Muscle layer of duodenum (tissue), 2 donors: ENCODE measurements around the gene OLFML1.

Experiments
- H3K27ac ChIP-seq: one replicate; pipeline ENCODE4 v1.7.0; 2013; ENCODE audit warnings: mild to moderate bottlenecking, low read length
- H3K27me3 ChIP-seq: one replicate; pipeline ENCODE4 v1.7.0; 2013; ENCODE audit warnings: low read depth, mild to moderate bottlenecking, control low read depth, low read length
- H3K36me3 ChIP-seq, 2 donors: one replicate each; pipeline ENCODE4 v1.7.0; 2013; ENCODE audit warnings: low read length in 2 of 2, control low read depth in 1 of 2, mild to moderate bottlenecking in 1 of 2; ENCODE audit not compliant: insufficient read depth in 2 of 2, control insufficient read depth in 1 of 2
- H3K4me1 ChIP-seq, 2 donors: one replicate each; pipeline ENCODE4 v1.7.0; 2013; ENCODE audit warnings: low read length in 2 of 2, mild to moderate bottlenecking in 2 of 2, control low read depth in 1 of 2, moderate library complexity in 1 of 2; ENCODE audit not compliant: insufficient read depth in 2 of 2, control insufficient read depth in 1 of 2
- H3K4me3 ChIP-seq, 2 donors: one replicate each; pipeline ENCODE4 v1.7.0; 2013; ENCODE audit warnings: low read length in 2 of 2, low read depth in 1 of 2, mild to moderate bottlenecking in 1 of 2
- H3K9me3 ChIP-seq, 2 donors: one replicate each; pipeline ENCODE4 v1.7.0; 2013; ENCODE audit warnings: low read length in 2 of 2, control low read depth in 1 of 2, mild to moderate bottlenecking in 1 of 2; ENCODE audit not compliant: control insufficient read depth in 1 of 2
- donor health status: healthy.

OLFML1 gene

GRCh38 chr11:7484131-7484530, 1.2 kb upstream of the OLFML1 start:
- Histone ChIP-seq H3K4me3 (no peak overlapping the region), H3K4me1 (no peaks in the 10 kb centered on the region), H3K27ac (no peak overlapping the region), H3K36me3 (no peaks in the 10 kb centered on the region), H3K9me3 (no peaks in the 10 kb centered on the region), H3K27me3 (no peaks in the 10 kb centered on the region)

- Histone ChIP-seq H3K27ac (peak overlapping the region; percentile 10), H3K4me1 (no peaks in the 10 kb centered on the region), H3K9me3 (no peaks in the 10 kb centered on the region), H3K27me3 (no peaks in the 10 kb centered on the region), H3K4me3 (peak overlapping the region in 1 of 2 donors; percentile 59), H3K36me3 (no peaks in the 10 kb centered on the region)
These were observed 661 bp upstream of the OLFML1 start for GRCh38 chr11:7484645-7485044.

DNA sequence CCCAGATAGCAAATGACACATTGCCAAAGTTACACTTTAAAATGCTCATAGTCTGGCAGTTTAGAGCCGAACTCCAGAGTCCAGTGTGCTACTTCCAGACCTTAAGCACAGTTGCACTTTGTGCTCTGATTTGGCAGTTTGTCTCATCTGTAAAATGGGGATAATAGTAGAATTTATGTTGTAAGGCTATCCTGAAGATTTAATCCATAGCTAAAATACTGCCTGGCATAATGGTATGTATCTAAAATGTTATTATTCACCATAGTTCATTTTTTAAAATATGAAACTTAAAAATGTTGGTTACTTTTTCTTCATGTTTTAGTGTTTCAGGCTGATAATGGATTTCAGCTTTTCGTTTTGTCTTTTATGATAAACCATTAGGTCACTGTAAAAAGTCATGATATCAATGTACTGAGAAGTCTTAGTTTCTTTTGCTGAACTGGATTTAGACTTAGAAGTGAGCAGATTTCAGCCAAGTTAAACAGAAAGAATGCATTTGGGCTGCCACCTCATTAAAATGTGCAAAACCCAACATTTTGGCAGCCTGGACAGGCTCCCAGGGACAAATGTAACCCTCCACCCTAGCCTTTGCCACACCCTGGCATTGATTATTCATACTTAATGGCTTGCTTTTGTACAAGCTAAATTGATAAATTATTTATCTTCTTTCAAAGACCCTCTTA, 933 bp downstream of the OLFML1 start:
- H3K4me3 ChIP-seq: peak overlapping the region; percentile 59 to 65
- no peaks in the 10 kb centered on the region for H3K36me3 ChIP-seq
- no peak overlapping the region for H3K27ac ChIP-seq
- H3K27me3 ChIP-seq: no peaks in the 10 kb centered on the region
- H3K4me1 ChIP-seq: no peaks in the 10 kb centered on the region
- no peaks in the 10 kb centered on the region for H3K9me3 ChIP-seq

GRCh38 chr11:7486781-7487140, 1.5 kb downstream of the OLFML1 start:
- no peaks in the 10 kb centered on the region for H3K27me3 ChIP-seq
- peak overlapping the region; percentile 59 to 65 for H3K4me3 ChIP-seq
- H3K36me3 ChIP-seq: no peaks in the 10 kb centered on the region
- no peak overlapping the region for H3K27ac ChIP-seq
- H3K4me1 ChIP-seq: no peaks in the 10 kb centered on the region
- no peaks in the 10 kb centered on the region for H3K9me3 ChIP-seq

DNA sequence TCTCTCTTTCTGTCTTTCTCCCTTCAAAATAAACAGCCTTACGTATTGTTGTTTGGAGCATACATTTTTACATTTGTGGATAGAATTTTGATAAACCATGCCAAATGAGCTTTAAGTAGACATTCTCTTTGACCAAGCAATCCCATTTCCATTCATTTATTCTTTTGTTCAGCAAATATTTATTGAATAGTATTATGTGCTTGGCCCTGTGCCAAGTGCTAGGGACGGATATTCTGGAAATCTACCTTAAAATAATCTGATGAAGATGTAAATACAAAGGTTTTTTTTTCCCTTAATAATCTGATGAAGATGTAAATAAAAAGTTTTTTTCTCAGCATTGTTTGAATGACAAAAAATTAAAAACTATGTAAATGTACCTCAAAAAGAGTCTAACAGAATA, 2.1 kb downstream of the OLFML1 start:
- H3K36me3 ChIP-seq: no peaks in the 10 kb centered on the region
- H3K27me3 ChIP-seq: no peaks in the 10 kb centered on the region
- no peak overlapping the region for H3K27ac ChIP-seq
- H3K9me3 ChIP-seq: no peaks in the 10 kb centered on the region
- H3K4me3 ChIP-seq: peak overlapping the region; percentile 59 to 65
- H3K4me1 ChIP-seq: no peaks in the 10 kb centered on the region

DNA sequence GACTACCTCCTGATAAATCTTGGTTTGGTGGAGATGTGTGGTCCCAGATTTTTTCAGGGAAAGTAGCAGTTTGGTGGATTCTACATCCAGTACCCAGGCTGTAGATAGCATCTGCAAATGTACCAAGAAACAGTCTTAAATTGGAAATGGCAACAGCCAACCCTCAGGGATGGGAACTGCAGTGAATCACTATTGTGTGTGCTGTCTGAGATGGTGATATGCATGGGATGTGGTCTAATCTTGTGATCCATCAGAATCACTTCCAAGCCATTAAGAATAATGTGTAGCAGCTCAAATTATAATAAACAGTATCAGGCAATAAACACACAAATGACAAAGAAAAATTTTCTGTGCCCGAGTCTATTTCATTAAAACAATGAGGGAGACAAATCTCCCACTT, 3.4 kb downstream of the OLFML1 start:
- Histone ChIP-seq H3K4me1 (no peaks in the 10 kb centered on the region), H3K27ac (no peak overlapping the region), H3K4me3 (no peak overlapping the region), H3K36me3 (no peaks in the 10 kb centered on the region), H3K9me3 (no peaks in the 10 kb centered on the region), H3K27me3 (no peaks in the 10 kb centered on the region)

- H3K4me1 ChIP-seq: no peaks in the 10 kb centered on the region
- no peaks in the 10 kb centered on the region for H3K9me3 ChIP-seq
- H3K27me3 ChIP-seq: no peaks in the 10 kb centered on the region
- no peak overlapping the region for H3K27ac ChIP-seq
- H3K36me3 ChIP-seq: no peaks in the 10 kb centered on the region
- no peak overlapping the region for H3K4me3 ChIP-seq
These were observed 4.1 kb downstream of the OLFML1 start for GRCh38 chr11:7489376-7489775.

DNA sequence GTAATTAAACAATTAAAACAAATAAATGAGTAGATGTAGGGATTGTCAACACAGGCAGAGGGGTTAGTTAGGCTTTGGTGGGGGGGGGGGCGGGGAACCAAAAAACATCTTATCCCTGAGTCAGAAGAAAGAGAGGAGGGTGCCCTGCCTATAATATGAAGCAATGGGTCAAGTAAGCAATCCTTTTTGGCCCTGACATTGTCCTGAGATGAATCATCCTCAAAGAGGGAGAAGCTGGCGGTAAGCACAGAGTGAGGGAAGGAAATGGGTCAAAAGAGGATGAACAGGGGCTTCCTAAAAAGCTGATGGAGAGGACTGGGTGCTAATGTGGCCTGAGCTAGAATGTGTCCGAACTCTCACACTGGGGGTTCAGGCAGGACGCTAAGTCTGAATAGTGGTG, 4.7 kb downstream of the OLFML1 start:
- Histone ChIP-seq H3K9me3 (no peaks in the 10 kb centered on the region), H3K27me3 (no peaks in the 10 kb centered on the region), H3K36me3 (no peaks in the 10 kb centered on the region), H3K27ac (no peak overlapping the region), H3K4me1 (no peaks in the 10 kb centered on the region), H3K4me3 (no peak overlapping the region)

GRCh38 chr11:7490535-7490934, 5.2 kb downstream of the OLFML1 start:
- no peaks in the 10 kb centered on the region for H3K36me3 ChIP-seq
- H3K4me3 ChIP-seq: no peak overlapping the region
- no peaks in the 10 kb centered on the region for H3K9me3 ChIP-seq
- no peaks in the 10 kb centered on the region for H3K4me1 ChIP-seq
- no peaks in the 10 kb centered on the region for H3K27me3 ChIP-seq
- H3K27ac ChIP-seq: no peak overlapping the region

GRCh38 chr11:7492253-7492652, 6.9 kb downstream of the OLFML1 start:
- Histone ChIP-seq H3K27ac (no peak overlapping the region), H3K4me1 (no peaks in the 10 kb centered on the region)

DNA sequence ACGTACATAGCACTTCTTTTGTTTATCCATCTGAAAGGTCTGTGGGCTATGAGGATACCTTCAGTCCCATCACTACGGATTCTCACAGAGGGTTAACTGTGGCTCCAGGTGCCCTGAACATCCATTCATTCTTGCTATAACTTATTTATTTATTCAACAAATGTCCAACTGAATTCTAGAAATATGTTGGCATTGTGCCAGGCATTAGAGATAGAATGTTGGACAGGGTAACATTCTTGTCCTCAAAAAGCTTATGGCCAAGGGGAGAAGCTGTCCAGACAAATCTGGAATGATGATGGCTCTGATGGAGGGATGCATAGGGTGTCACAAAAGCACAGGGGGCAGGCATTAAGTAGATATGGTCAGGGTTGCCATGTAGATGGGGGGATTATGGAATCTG, 8.4 kb downstream of the OLFML1 start:
- Histone ChIP-seq H3K4me3 (no peak overlapping the region), H3K27ac (no peak overlapping the region), H3K9me3 (no peaks in the 10 kb centered on the region), H3K36me3 (no peaks in the 10 kb centered on the region), H3K27me3 (no peaks in the 10 kb centered on the region), H3K4me1 (no peaks in the 10 kb centered on the region)

More at GRCh38 chr11:7492253-7492652, 6.9 kb downstream of the OLFML1 start:
- Histone ChIP-seq H3K4me3 (no peak overlapping the region), H3K27me3 (no peaks in the 10 kb centered on the region), H3K9me3 (no peaks in the 10 kb centered on the region), H3K36me3 (no peaks in the 10 kb centered on the region)

DNA sequence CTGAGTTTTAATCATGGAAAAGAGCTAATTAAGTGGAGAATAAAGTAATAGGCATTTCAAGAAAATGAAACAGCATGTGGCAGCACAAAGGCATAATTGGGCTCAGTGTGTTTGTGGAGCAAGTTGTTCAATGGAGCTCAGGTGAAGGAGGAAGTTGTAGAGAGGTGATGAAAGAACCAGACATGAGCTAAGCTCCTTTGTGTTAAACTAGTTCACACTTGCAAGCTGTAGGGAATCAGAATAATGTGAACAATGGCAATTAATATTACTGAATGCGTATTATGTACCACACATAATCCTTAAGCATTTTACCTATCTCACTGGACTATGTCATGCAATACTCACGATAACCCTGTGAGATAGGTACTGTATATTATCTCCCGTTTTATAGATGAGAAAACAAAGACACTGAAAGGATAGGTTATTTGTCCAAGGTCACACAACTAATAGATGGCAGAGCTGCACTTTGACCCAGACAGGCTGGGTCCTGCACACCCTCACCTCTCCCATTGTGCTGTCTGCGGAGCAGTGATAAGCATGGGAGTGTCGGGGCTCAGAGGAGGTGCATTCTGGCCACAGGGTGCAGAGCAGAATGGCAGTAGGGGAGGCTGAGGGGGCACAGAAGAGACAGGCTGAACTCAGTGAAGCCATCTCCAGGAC, 8.9 kb downstream of the OLFML1 start:
- Histone ChIP-seq H3K27me3 (no peaks in the 10 kb centered on the region), H3K4me3 (no peak overlapping the region), H3K4me1 (no peaks in the 10 kb centered on the region), H3K27ac (no peak overlapping the region), H3K9me3 (no peaks in the 10 kb centered on the region), H3K36me3 (no peaks in the 10 kb centered on the region)
